Erythroblast (primary cell): ENCODE measurements around the gene KMT2A.
"Not testable (repeated sequence)": the region's sequence is repeated elsewhere in the genome, so short reads cannot be mapped to it uniquely, and the experiment has no call there.

Source experiments
- DNase-seq, 2 experiments: peaks; one replicate each; lab custom pipeline; 2025; lab: John Stamatoyannopoulos, UW
- GATA1 ChIP-seq: IDR thresholded peaks from 2 replicates; pipeline ENCODE4 v1.6.1; 2011; ENCODE audit warnings: low read depth, mild to moderate bottlenecking, control low read depth, low read length, moderate library complexity
- POLR2A ChIP-seq: IDR thresholded peaks from 2 replicates; pipeline ENCODE4 v1.6.1; 2011; ENCODE audit warnings: mild to moderate bottlenecking, low read length

Gene KMT2A

GRCh38 chr11:118435893-118436624, at the start of gene KMT2A:
Gene KMT2A (plus strand): TSS chr11:118436492. CDS start chr11:118436513, 21 bp downstream.
- TF ChIP-seq GATA1 (no peak), POLR2A (peak; percentile 46)
- peak; percentile 97 to 98 for DNase-seq

- TF ChIP-seq GATA1: no peak
- no peak for TF ChIP-seq POLR2A
- no peak for DNase-seq
Observed at GRCh38 chr11:118396097-118396501, 40.2 kb upstream of the KMT2A start.

- no peak for DNase-seq
- TF ChIP-seq GATA1 (no peak), POLR2A (no peak)
Observed at GRCh38 chr11:118397448-118397847, 38.8 kb upstream of the KMT2A start.

GRCh38 chr11:118398791-118399559, 37.3 kb upstream of the KMT2A start:
- no peak for TF ChIP-seq POLR2A
- TF ChIP-seq GATA1: no peak
- peak; percentile 23 to 29 for DNase-seq

- DNase-seq: peak; percentile 93 to 96
- TF ChIP-seq GATA1 (no peak), POLR2A (peak; percentile 71)
Observed at GRCh38 chr11:118401151-118401879, 35.0 kb upstream of the KMT2A start, which contains the start of gene ATP5MG. Gene ATP5MG (plus strand): TSS chr11:118401606. CDS start chr11:118401666, 60 bp downstream.

- DNase-seq: peak; percentile 34 to 52
- TF ChIP-seq POLR2A (no peak), GATA1 (no peak)
Observed at GRCh38 chr11:118401880-118402590, 34.3 kb upstream of the KMT2A start.

- DNase-seq: not testable (repeated sequence)
Observed at GRCh38 chr11:118402594-118402993, 33.7 kb upstream of the KMT2A start.

GRCh38 chr11:118406599-118407166, 29.6 kb upstream of the KMT2A start:
- TF ChIP-seq POLR2A (no peak), GATA1 (no peak)

GRCh38 chr11:118410055-118410745, 26.1 kb upstream of the KMT2A start:
- no peak for DNase-seq
- TF ChIP-seq GATA1: no peak
- no peak for TF ChIP-seq POLR2A

More at GRCh38 chr11:118406599-118407166, 29.6 kb upstream of the KMT2A start:
- DNase-seq: no peak

GRCh38 chr11:118411530-118411929, 24.8 kb upstream of the KMT2A start:
- TF ChIP-seq POLR2A (no peak), GATA1 (no peak)
- no peak for DNase-seq

- TF ChIP-seq GATA1 (no peak), POLR2A (no peak)
- DNase-seq: no peak
Observed at GRCh38 chr11:118412921-118413320, 23.4 kb upstream of the KMT2A start.

- DNase-seq: peak; percentile 64 to 76
- TF ChIP-seq GATA1 (no peak), POLR2A (no peak)
Observed at GRCh38 chr11:118415062-118415738, 21.1 kb upstream of the KMT2A start.
